A673 (cell line): ENCODE results near the gene ETNK2.

Source experiments
- EZH2 ChIP-seq: fragments of 200-600 bp; sonication (generic); IDR thresholded peaks from 2 replicates; pipeline ENCODE4 v1.6.1; 2017; ENCODE audit warnings: borderline replicate concordance, low read depth, mild to moderate bottlenecking, mixed read lengths, antibody characterized with exemption, low read length; ENCODE audit not compliant: poor library complexity, severe bottlenecking
- TF ChIP-seq, protein P1 (sequence below): fragments of 300-800, 200-600 bp; sonication (generic); conservative IDR thresholded peaks from 2 replicates; pipeline ENCODE4 v1.5.1; 2017; ENCODE audit warnings: low read depth, mild to moderate bottlenecking, antibody characterized with exemption, low read length, moderate library complexity, mixed read lengths

DNA sequence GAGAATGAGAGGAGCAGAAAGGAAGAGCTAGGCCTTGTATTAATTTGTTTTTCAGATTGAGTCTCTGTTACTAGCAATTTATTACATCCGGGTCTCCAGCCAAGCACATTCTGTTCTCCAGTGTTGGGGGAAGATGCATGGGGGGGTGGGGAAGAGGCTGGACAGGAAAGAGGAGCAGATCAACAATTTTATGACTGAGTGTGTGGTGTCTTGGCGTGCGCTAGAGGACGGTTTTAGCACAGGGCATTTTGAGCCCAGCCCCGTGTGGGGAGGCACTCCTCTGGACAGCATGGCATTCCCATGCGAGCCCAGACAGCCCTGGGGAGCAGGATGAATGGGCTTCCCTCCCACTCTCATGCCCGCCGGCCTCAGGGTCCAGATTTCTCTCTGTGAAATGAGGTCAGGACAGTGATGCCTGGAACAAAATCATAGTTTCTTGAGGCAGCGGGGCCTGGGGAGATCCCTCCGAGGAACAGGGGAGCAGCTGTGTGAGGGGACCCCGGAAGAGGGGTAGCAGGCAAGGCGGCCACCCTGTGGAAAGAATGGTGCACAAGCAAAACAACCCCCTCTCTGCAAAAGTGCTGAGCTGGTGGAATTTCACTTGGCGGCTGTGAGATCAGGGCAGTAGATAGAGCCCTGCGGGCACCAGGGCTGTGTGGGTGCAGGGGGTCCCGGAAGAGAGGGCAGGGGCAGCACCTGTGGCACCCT lies 62.6 kb downstream of the ETNK2 start:
- TF ChIP-seq, protein P1, sequence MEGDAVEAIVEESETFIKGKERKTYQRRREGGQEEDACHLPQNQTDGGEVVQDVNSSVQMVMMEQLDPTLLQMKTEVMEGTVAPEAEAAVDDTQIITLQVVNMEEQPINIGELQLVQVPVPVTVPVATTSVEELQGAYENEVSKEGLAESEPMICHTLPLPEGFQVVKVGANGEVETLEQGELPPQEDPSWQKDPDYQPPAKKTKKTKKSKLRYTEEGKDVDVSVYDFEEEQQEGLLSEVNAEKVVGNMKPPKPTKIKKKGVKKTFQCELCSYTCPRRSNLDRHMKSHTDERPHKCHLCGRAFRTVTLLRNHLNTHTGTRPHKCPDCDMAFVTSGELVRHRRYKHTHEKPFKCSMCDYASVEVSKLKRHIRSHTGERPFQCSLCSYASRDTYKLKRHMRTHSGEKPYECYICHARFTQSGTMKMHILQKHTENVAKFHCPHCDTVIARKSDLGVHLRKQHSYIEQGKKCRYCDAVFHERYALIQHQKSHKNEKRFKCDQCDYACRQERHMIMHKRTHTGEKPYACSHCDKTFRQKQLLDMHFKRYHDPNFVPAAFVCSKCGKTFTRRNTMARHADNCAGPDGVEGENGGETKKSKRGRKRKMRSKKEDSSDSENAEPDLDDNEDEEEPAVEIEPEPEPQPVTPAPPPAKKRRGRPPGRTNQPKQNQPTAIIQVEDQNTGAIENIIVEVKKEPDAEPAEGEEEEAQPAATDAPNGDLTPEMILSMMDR, result no peak
- TF ChIP-seq EZH2, result no peak
